Measurements from ENCODE around the gene TUBA4B. TPM values are rescaled to one million over a fixed set of nuclear protein-coding genes. Genes with fewer than 3 reads are reported as not detected.

The TUBA4B gene
- total RNA-seq, 1 experiment from 2014 or later, result 0.10 TPM

DNA sequence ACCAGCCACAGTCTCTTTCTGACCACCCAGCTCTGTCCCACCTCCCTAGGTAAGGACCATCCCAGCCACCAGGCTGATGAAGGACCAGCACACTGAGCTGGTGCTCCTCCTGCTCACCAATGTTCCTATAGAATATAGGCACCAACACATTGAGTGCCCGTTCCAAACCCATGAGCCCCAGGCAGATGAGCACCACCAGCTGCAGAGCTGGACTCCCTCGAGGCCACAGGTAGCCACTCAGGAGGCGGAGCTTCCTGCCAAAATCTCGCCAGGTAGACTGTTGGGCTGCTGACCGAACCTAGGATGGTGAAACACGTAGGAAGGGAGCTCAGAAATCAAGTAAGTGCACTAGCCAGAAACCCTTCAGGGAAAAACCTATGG lies 36.5 kb upstream of the TUBA4B start:
- in situ Hi-C loops (cut with HindIII; ENCODE audit: low pct_unique_long_range_greater_than_20kb, low sequenced_read_pairs), result no loop called here
- DNase-seq (ENCODE audit: low read depth), result no peak

DNA sequence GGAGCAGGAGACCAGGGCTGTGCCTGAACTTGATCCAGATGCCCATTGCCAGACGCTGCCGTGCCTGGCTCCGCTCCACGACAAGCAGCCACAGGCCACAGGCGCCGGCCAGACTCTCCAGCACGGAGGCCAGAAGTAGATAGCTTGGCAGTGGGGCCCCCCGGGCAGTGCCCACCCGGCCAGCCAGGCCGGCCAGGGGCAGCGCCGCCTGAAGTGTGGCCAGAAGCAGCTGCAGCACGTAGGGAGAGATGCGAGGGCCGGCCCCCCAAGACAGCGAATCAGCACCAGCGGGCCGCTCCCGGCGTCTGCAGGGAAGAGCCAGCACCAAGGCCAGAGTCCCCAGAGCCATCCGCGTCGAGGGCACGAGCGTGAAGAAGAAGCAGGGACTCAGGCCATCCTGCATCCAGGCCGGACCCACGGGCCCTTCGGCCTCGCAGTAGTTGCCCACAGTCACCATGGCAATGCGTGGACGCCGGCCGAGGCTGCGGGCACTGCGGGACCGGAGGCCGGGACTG lies 34.8 kb upstream of the TUBA4B start:
- in situ Hi-C loops (cut with HindIII; ENCODE audit: low pct_unique_long_range_greater_than_20kb, low sequenced_read_pairs), result no loop called here
- peak; percentile 77 for DNase-seq (ENCODE audit: low read depth)

DNA sequence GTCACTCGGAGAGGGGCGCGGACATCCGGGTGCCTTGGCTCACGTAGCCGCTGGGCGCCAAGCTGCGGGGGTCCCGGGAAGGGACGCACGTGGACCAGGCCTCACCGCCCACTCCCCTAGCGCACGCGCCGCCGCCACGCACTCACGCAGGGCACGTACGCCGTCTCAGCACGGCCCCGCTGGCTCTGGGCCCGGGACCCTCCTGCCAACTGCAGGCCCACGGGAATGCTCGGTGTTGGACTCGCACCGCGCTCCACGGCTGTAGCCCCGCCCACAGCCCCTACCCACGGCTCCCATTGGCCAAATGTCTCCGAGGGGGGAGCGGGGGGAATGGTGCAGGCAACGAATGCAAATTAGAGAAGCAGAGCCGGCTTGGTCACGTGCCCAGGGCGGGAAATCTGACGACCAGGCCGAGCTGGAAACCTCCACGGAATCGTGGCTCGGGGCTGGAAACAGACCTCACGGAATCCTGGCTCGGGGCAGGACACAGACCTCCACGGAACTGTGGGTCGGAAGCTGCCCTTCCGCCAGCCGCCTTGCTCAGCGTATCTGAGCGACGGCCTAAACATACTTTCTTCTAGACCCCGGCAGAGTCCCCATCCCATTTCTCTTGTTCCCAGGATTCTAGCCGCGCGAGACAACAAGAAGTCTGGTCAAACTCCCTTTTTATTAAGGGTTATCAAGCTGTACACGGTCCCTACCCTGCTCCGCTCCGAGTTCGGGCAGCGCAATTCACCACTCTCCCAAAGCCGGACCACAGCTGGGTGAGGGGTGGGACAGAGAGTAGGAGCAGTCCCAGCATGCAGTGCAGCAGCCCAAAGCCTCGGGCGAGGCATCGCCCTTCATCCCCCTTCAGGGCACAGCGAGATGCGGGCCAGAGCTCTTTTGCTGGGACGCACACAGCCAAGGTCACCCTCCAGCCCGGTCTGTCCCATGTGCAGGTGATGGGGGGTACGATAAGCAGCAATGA lies 34.0 kb upstream of the TUBA4B start, which contains the start of gene ABCB6:
Gene ABCB6 (minus strand): TSS at position 227 of the 970 bp plus-strand sequence. CDS start 285 bp downstream, outside the sequence.
- in situ Hi-C loops (cut with HindIII; ENCODE audit: low pct_unique_long_range_greater_than_20kb, low sequenced_read_pairs), result no loop called here
- peak; percentile 91 for DNase-seq (ENCODE audit: low read depth)

GRCh38 chr2:219219784-219220532 lies 33.1 kb upstream of the TUBA4B start:
- DNase-seq (ENCODE audit: low read depth), result no peak
- in situ Hi-C loops (cut with HindIII; ENCODE audit: low pct_unique_long_range_greater_than_20kb, low sequenced_read_pairs), result no loop called here

- no peak for DNase-seq (ENCODE audit: low read depth)
- in situ Hi-C loops (cut with HindIII; ENCODE audit: low pct_unique_long_range_greater_than_20kb, low sequenced_read_pairs), result no loop called here
These were observed 32.2 kb upstream of the TUBA4B start for GRCh38 chr2:219220652-219221402.

DNA sequence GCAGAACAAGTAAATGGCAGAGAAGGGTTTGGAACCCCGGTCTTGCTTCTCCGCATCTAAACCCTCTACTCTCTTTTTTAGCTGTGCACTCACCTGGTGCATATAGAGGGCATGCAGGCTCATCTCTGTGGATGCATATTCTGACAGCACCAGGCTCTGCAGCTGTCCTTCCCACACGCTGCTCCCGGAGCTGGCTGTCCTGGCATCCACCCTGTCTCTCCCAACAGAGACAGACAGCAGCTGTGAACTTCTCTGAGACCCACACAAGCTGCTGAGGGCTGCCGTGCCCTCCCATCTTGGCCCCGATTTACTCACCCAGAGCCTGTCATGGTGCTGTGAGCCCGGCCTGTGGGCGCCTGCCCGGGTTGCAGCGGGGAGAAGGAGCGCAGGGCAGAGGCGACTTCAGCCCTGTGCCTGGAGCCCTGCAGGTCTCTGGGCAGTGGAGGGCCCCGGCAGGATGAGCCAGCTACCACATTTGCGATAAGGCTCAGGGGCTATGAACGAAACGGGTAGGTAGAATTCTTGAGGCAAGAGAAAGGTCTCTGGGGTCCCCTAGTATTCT lies 31.0 kb upstream of the TUBA4B start:
- DNase-seq (ENCODE audit: low read depth), result no peak
- in situ Hi-C loops (cut with HindIII; ENCODE audit: low pct_unique_long_range_greater_than_20kb, low sequenced_read_pairs), result no loop called here

DNA sequence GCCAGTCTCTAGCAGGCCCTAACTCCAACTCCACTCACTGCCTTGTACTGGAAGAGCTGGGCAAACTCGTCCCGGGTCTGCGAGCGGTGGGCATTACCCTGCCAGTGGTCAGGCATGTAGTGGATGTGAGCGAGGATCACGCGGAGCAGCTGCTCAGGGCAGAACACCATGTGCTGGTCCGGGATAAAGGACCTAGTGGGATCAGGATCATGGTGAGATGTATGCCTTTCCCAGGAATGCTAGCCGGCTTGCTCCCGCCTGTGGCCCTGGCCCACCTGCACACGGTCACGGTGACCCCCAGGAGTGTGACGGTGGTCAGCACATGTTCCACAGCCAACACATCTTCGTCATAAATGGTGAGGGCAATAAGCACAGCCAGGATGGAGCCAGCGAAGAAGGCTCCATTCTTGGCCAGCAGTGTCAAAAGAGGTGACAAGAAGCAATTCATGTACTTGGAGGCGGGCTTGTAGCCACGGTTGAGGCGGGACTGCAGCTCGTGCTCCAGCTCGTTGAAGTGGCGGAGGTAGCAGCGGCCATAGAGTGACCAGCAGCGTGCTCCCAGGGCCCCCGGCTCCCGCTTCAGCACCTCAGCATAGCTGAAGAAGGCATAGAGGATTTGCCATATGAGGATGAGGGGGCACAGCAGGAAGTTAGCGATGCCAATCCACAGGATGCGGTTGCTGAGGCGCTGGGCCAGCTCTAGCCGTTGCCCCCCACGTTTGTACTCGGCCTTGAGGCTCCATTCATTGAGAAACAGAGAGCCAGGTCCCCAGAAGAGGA lies 29.0 kb upstream of the TUBA4B start:
- in situ Hi-C loops (cut with HindIII; ENCODE audit: low pct_unique_long_range_greater_than_20kb, low sequenced_read_pairs), result no loop called here
- DNase-seq (ENCODE audit: low read depth), result no peak

DNA sequence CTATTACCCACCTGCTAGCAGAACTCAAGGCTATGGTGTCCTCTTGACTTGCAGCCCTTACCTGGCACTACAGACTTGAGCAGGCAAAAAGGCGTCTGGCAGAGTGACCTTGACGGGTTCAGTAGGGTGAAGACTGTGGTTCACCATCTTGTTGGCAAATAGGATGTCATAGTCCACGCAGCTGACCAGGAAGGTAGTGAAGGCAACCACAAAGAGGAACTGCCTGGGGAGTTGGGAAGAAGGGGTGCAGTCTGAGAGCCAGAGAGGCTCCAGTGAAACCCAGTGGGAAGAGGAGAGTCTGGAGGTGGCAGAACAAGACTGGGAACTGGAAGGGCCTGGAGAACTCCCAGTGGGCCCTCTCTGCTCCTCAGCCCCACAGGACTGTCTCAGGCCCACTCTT lies 27.7 kb upstream of the TUBA4B start:
- in situ Hi-C loops (cut with HindIII; ENCODE audit: low pct_unique_long_range_greater_than_20kb, low sequenced_read_pairs), result no loop called here
- no peak for DNase-seq (ENCODE audit: low read depth)

- in situ Hi-C loops (cut with HindIII; ENCODE audit: low pct_unique_long_range_greater_than_20kb, low sequenced_read_pairs), result no loop called here
- DNase-seq (ENCODE audit: low read depth), result no peak
These were observed 24.8 kb upstream of the TUBA4B start for GRCh38 chr2:219228041-219228910.

GRCh38 chr2:219228911-219229304 lies 24.1 kb upstream of the TUBA4B start:
- no peak for DNase-seq (ENCODE audit: low read depth)
- in situ Hi-C loops (cut with HindIII; ENCODE audit: low pct_unique_long_range_greater_than_20kb, low sequenced_read_pairs), result no loop called here

- in situ Hi-C loops (cut with HindIII; ENCODE audit: low pct_unique_long_range_greater_than_20kb, low sequenced_read_pairs), result no loop called here
These were observed 23.6 kb upstream of the TUBA4B start, which contains the start of the genes ANKZF1 and ATG9A for GRCh38 chr2:219229305-219230058. ANKZF1 (plus strand) TSS chr2:219229806; CDS start chr2:219230258, 452 bp downstream. ATG9A (minus strand) TSS chr2:219229636; CDS start chr2:219228024, 1,612 bp downstream.

DNA sequence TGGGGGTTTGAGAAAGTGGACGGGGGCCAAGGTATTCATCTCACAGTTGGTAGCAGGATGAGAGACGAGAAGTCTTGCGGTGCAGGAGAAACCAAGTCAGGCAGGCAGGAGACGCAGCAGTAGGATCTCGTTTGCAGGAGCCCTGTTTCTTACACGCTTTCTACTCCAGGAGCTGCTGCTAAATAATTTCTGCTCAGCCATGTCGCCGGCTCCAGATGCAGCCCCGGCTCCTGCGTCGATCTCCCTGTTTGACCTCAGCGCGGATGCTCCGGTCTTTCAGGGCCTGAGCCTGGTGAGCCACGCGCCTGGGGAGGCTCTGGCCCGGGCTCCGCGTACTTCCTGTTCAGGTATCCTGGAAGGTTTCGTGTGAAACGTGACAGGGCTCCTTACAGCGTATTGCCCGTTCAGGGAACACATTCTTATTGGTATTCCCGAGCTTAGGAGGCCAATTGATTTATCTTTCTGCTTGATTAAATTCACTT lies 22.9 kb upstream of the TUBA4B start:
- in situ Hi-C loops (cut with HindIII; ENCODE audit: low pct_unique_long_range_greater_than_20kb, low sequenced_read_pairs), result no loop called here
- DNase-seq (ENCODE audit: low read depth), result peak; percentile 54

More at GRCh38 chr2:219229305-219230058, 23.6 kb upstream of the TUBA4B start, which contains the start of the genes ANKZF1 and ATG9A:
- DNase-seq (ENCODE audit: low read depth), result peak; percentile 96

- in situ Hi-C loops (cut with HindIII; ENCODE audit: low pct_unique_long_range_greater_than_20kb, low sequenced_read_pairs), result no loop called here
- no peak for DNase-seq (ENCODE audit: low read depth)
These were observed 18.7 kb upstream of the TUBA4B start for GRCh38 chr2:219234331-219234730.

GRCh38 chr2:219243291-219243761 lies 9.7 kb upstream of the TUBA4B start:
- no peak for DNase-seq (ENCODE audit: low read depth)
- in situ Hi-C loops (cut with HindIII; ENCODE audit: low pct_unique_long_range_greater_than_20kb, low sequenced_read_pairs), result no loop called here

GRCh38 chr2:219244789-219245147 lies 8.3 kb upstream of the TUBA4B start:
- in situ Hi-C loops (cut with HindIII; ENCODE audit: low pct_unique_long_range_greater_than_20kb, low sequenced_read_pairs), result no loop called here
- no peak for DNase-seq (ENCODE audit: low read depth)
